HepG2 (cell line): ENCODE measurements around the gene ZNF341. TPM values are rescaled to one million over a fixed set of nuclear protein-coding genes. Genes with fewer than 3 reads are reported as not detected.

Experiments used
- AFF4 ChIP-seq: sonication (generic); formaldehyde crosslinking; IDR thresholded peaks from 2 replicates; pipeline ENCODE4 v1.4.0; 2020; ENCODE audit warnings: missing genetic modification reagents
- ATF3 ChIP-seq: sonication (generic); formaldehyde crosslinking; IDR thresholded peaks from 2 replicates; pipeline ENCODE4 v1.4.0; 2020; ENCODE audit warnings: missing genetic modification reagents
- BCLAF1 ChIP-seq: fragments of 450-650 bp; IDR thresholded peaks from 2 replicates; pipeline ENCODE4 v1.6.1; 2017; ENCODE audit warnings: mild to moderate bottlenecking
- KLF9 ChIP-seq: IDR thresholded peaks from 2 replicates; pipeline ENCODE4 v1.6.1; 2016; ENCODE audit warnings: low read depth
- NR3C1 ChIP-seq: sonication (generic); formaldehyde crosslinking; IDR thresholded peaks from 2 replicates; pipeline ENCODE4 v1.4.0; 2020; ENCODE audit warnings: missing genetic modification reagents
- PPARG ChIP-seq: conservative IDR thresholded peaks from 2 replicates; pipeline ENCODE4 v1.6.1; 2016; ENCODE audit warnings: missing biosample characterization, missing genetic modification reagents
- RBAK ChIP-seq: sonication (generic); formaldehyde crosslinking; IDR thresholded peaks from 2 replicates; pipeline ENCODE4 v1.5.1; 2020; ENCODE audit warnings: mild to moderate bottlenecking, missing genetic modification reagents
- RBFOX2 ChIP-seq: fragments of 200-400 bp; formaldehyde crosslinking; IDR thresholded peaks from 2 replicates; pipeline ENCODE4 v1.6.1; 2017; ENCODE audit warnings: low read depth, mild to moderate bottlenecking, low read length
- RELA ChIP-seq: sonication (generic); formaldehyde crosslinking; IDR thresholded peaks from 2 replicates; pipeline ENCODE4 v1.4.0; 2020; ENCODE audit warnings: missing genetic modification reagents
- RFXANK ChIP-seq: IDR thresholded peaks from 2 replicates; pipeline ENCODE4 v1.6.1; 2016
- SOX5 ChIP-seq: IDR thresholded peaks from 2 replicates; pipeline ENCODE4 v1.6.1; 2016; ENCODE audit warnings: borderline replicate concordance
- SP2 ChIP-seq: sonication (generic); formaldehyde crosslinking; IDR thresholded peaks from 2 replicates; pipeline ENCODE4 v1.5.1; 2020; ENCODE audit warnings: mild to moderate bottlenecking, missing genetic modification reagents
- U2AF1 ChIP-seq: fragments of 200-400 bp; formaldehyde crosslinking; optimal IDR thresholded peaks from 2 replicates; pipeline ENCODE3; 2017; ENCODE audit warnings: mild to moderate bottlenecking, low read depth, low read length
- ZNF7 ChIP-seq: IDR thresholded peaks from 2 replicates; pipeline ENCODE4 v1.6.1; 2016; ENCODE audit warnings: missing biosample characterization, missing genetic modification reagents
- ZNF704 ChIP-seq: sonication (generic); formaldehyde crosslinking; IDR thresholded peaks from 2 replicates; pipeline ENCODE4 v1.8.1; 2023; ENCODE audit warnings: mild to moderate bottlenecking, inconsistent platforms, moderate library complexity, missing genetic modification reagents, borderline replicate concordance
- ZNF766 ChIP-seq: sonication (generic); formaldehyde crosslinking; IDR thresholded peaks from 2 replicates; pipeline ENCODE4 v1.5.0; 2020; ENCODE audit warnings: missing genetic modification reagents, borderline replicate concordance
- ZNF768 ChIP-seq: sonication (generic); formaldehyde crosslinking; IDR thresholded peaks from 2 replicates; pipeline ENCODE4 v1.4.0; 2020; ENCODE audit warnings: missing genetic modification reagents
- ZSCAN21 ChIP-seq: sonication (generic); formaldehyde crosslinking; IDR thresholded peaks from 2 replicates; pipeline ENCODE4 v1.8.0; 2022; ENCODE audit warnings: mild to moderate bottlenecking, missing genetic modification reagents, moderate library complexity, borderline replicate concordance
- polyA plus RNA-seq, 8 experiments: library from polyadenylated mRNA; depleted of rRNA in 3 of 8; stranded (reverse) in 7 of 8; unstranded in 1 of 8; fragments of >200 nt; fragmentation: Illumina TruSeq in 4 of 8; extraction: Trizol in 4 of 8; gene quantifications; 2 replicates each; pipeline versions ENCODE4 v1.2.1 to v1.2.3, GENCODE V29; 2011 to 2016; ENCODE audit warnings: low read depth in 4 of 8, missing spikeins in 1 of 8, mixed read lengths in 1 of 8; ENCODE audit not compliant: insufficient read depth in 1 of 8
- total RNA-seq, 5 experiments: library from RNA; depleted of rRNA; stranded (reverse); fragments of >200 nt; fragmentation: Illumina TruSeq; extraction: Trizol; gene quantifications; 2 replicates each; pipeline ENCODE4 v1.2.3, GENCODE V29; 2016; ENCODE audit warnings: low read depth in 1 of 5
- TF ChIP-seq, protein P1 (sequence below): sonication (generic); formaldehyde crosslinking; IDR thresholded peaks from 2 replicates; pipeline ENCODE4 v1.5.0; 2020; ENCODE audit warnings: missing genetic modification reagents
- TF ChIP-seq, protein P2 (sequence below): fragments of 450-650 bp; IDR thresholded peaks from 2 replicates; pipeline ENCODE4 v1.6.1; 2017

Gene ZNF341
- total and polyA plus RNA-seq, 2 of the 13 experiments (the other 11 are each of a cell fraction or from before 2014, with no cell fraction given), result 1.1 to 2.2 TPM

DNA sequence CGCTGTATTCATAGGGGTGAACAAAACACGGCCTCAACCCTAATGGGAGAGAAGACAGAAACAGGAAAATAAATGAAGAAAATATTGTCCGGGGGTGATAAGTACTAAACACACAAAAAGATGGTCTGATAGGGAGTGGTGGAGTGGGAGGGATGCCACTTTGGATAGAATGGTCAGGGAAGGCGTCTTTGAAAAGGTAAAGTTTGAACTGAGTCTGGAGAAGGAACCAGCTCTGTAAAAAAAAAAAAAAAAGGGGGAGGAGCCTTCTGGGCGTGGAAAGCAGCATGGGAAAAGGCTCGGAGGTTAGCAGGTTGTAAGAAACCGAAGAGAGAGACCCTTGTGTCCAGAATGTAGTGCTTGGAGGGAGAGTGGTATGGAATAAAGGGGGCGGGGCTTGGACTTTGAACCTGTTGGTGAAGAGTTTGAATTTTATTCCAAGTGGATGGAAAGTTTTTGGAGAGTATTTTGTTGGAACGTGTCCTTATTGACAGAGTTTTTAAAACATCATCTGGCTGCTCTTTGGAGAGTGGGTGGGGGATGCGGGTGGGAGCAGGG is 81.2 kb downstream of the ZNF341 start (continued):
- TF ChIP-seq SOX5 (CRISPR knock-in tag), result no peak; the same call in 1 of the 2 replicates
- no peak for TF ChIP-seq ZNF768 (CRISPR knock-in tag)
- TF ChIP-seq RBAK (CRISPR knock-in tag), result no peak
- TF ChIP-seq ATF3, result no peak
- TF ChIP-seq, protein P1, sequence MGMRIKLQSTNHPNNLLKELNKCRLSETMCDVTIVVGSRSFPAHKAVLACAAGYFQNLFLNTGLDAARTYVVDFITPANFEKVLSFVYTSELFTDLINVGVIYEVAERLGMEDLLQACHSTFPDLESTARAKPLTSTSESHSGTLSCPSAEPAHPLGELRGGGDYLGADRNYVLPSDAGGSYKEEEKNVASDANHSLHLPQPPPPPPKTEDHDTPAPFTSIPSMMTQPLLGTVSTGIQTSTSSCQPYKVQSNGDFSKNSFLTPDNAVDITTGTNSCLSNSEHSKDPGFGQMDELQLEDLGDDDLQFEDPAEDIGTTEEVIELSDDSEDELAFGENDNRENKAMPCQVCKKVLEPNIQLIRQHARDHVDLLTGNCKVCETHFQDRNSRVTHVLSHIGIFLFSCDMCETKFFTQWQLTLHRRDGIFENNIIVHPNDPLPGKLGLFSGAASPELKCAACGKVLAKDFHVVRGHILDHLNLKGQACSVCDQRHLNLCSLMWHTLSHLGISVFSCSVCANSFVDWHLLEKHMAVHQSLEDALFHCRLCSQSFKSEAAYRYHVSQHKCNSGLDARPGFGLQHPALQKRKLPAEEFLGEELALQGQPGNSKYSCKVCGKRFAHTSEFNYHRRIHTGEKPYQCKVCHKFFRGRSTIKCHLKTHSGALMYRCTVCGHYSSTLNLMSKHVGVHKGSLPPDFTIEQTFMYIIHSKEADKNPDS (CRISPR knock-in tag), result no peak
- TF ChIP-seq BCLAF1, result no peak
- TF ChIP-seq KLF9 (CRISPR knock-in tag), result peak; percentile 35; the same call in 1 of the 2 replicates
- no peak for TF ChIP-seq SP2
- TF ChIP-seq, protein P2, sequence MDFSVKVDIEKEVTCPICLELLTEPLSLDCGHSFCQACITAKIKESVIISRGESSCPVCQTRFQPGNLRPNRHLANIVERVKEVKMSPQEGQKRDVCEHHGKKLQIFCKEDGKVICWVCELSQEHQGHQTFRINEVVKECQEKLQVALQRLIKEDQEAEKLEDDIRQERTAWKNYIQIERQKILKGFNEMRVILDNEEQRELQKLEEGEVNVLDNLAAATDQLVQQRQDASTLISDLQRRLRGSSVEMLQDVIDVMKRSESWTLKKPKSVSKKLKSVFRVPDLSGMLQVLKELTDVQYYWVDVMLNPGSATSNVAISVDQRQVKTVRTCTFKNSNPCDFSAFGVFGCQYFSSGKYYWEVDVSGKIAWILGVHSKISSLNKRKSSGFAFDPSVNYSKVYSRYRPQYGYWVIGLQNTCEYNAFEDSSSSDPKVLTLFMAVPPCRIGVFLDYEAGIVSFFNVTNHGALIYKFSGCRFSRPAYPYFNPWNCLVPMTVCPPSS, result no peak
- no peak for TF ChIP-seq NR3C1 (CRISPR knock-in tag)
- TF ChIP-seq RELA (CRISPR knock-in tag), result no peak
- TF ChIP-seq AFF4 (CRISPR knock-in tag), result no peak
- TF ChIP-seq ZNF7 (CRISPR knock-in tag), result no peak
- TF ChIP-seq PPARG (CRISPR knock-in tag), result 0 out of 2 replicates have a peak, but pooled peaks have one; percentile 5
- 0 out of 2 replicates have a peak, but pooled peaks have one; percentile 20 for TF ChIP-seq ZNF766 (CRISPR knock-in tag)
- TF ChIP-seq RFXANK (CRISPR knock-in tag), result no peak
- 0 out of 2 replicates have a peak, but pooled peaks have one; percentile 27 for TF ChIP-seq RBFOX2
- TF ChIP-seq ZNF704 (CRISPR knock-in tag), result no peak
- no peak for TF ChIP-seq ZSCAN21 (CRISPR knock-in tag)
- no peak for TF ChIP-seq U2AF1
